Left hindlimb (tissue), 1 donor: ENCODE results near the gene SLC25A34.

ENCODE experiments used
- DNase-seq: peaks from one replicate; pipeline ENCODE4 v3.0.0-alpha.2; 2018

SLC25A34 gene

GRCh38 chr1:15733726-15734226 is 2.3 kb upstream of the SLC25A34 start:
- DNase-seq, result no peak

- no peak for DNase-seq
These were observed 1.8 kb upstream of the SLC25A34 start for GRCh38 chr1:15734296-15734695.

- DNase-seq, result no peak
These were observed 1.2 kb upstream of the SLC25A34 start for GRCh38 chr1:15734901-15735300.

- no peak for DNase-seq
These were observed 587 bp upstream of the SLC25A34 start for GRCh38 chr1:15735304-15736037.

DNA sequence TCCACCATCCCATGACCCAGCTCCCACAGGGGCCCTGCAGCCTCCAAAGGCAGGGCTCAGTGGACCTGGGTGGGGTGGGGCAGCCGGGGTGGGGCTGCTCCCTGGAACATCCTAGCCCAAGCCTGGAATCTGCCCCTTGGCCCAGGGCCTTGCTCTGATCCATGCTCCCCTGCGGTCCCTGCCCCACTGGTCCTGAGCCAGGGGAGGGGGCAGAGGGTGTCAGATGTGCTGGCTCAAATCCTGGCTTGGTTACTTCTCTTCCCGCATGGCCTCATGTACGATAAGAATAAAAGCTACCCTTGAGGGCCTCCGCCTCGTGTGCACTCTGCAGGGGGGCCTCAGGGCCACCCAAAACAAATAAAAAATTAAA is 819 bp downstream of the SLC25A34 start:
- no peak for DNase-seq

DNA sequence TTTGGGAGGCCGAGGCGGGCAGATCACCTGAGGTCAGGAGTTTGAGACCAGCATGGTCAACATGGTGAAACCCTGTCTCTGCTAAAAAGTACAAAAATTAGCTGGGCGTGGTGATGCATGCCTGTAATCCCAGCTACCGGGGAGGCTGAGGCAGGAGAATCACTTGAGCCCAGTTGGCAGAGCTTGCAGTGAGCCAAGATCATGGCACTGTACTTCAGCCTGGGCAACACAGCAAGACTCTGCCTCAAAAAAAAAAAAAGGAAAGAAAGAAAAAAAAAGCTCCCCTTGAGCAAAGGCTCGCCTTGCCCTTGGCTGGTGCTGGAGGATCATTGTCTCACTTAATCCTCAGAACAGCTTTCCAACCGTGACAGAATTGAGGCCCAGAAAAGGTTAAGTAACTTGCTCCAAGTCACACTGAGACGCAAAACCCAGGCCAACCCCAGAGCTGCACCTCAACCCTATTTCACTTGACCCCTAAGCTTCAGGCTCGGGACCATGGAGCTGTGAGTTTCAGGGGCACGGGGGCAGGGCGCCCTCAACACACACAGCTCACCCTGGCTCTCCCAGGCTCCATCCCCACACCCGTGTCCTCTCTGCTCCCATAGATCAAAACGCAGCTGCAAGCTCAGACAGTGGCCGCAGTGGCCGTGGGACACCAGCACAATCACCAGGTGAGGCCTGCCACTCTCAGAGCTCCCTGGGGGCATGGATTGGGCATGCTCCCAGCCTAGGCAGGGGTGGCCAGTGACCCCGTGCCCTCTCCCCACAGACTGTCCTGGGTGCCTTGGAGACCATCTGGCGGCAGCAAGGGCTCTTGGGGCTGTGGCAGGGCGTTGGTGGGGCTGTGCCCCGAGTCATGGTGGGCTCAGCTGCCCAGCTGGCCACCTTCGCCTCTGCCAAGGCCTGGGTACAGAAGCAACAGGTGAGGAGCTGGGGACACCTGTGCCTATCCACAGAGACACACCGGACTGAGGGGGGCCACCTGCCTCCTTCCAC is 1.6 kb downstream of the SLC25A34 start:
- DNase-seq, result no peak

- DNase-seq, result no peak
These were observed 2.5 kb downstream of the SLC25A34 start for GRCh38 chr1:15738416-15739113.

GRCh38 chr1:15739259-15739658 is 3.2 kb downstream of the SLC25A34 start:
- no peak for DNase-seq

DNA sequence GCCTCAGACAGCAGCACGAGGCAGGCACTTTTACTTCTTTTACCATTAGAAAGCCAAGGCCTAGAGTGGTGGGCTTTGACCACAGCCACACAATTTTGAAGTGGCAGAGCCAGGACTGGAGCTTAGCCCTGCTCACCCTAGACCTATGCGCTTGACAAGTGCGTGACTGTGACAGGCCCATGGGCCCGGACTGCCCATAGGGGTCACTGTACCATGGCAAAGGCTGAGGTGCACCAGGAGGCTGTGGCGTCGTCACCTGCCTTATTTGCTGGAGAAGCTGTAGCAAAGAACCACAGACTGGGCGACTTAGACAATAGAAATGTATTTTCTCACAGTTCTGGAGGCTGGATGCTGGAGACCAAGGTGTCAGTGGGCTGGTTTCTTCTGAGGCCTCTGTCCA is 3.7 kb downstream of the SLC25A34 start:
- no peak for DNase-seq

GRCh38 chr1:15740924-15741850 is 5.1 kb downstream of the SLC25A34 start:
- DNase-seq, result peak; percentile 62

DNA sequence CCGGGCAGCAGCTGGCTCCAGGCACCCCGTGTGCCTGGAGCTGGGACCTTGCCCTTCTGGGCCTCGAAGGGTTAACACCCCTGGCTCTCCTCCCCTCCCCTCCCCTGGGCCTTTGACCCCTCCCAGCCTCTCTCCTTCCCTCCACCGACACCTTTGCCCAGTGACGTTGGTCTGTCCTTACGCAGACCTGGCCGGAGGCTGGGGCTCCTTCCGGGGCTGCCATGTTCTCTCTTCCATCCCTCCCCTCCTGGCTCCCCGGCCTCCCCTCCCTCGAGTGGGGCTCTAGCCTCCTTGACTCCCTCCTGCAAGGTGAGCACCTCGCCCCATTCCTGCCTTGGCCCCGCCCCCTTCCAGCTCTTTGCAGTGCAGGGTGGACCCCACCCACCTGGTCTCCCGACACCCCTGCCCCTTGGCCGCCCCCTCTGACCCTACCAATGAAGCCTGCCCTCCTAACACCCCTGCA is 6.3 kb downstream of the SLC25A34 start, which contains the start of gene TMEM82:
TSS of gene TMEM82 (plus strand) at position 161 of the 463 bp plus-strand sequence. CDS start at position 222, 61 bp downstream.
- DNase-seq, result no peak

- no peak for DNase-seq
These were observed 8.1 kb downstream of the SLC25A34 start for GRCh38 chr1:15744122-15744679.

DNA sequence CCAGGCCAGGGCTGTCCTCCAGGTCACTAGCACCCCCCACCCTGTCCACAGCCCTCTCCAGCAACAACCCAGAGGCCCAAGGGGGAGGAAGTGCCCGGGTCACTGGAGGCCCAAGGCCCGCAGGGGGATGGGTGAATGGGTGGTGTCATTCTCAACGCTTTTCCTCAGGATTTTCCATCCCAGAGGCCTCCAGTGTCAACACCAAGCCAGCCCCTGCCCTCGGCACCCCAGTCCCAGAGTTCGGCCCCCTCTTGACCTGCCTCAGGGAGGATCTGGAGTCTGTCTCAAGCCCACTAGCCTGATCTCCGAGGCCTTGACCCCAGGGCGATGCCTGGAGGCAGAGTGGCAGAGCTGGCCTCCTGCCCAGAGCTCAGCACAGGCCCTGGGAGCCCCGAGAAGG is 11.3 kb downstream of the SLC25A34 start:
- DNase-seq, result no peak

DNA sequence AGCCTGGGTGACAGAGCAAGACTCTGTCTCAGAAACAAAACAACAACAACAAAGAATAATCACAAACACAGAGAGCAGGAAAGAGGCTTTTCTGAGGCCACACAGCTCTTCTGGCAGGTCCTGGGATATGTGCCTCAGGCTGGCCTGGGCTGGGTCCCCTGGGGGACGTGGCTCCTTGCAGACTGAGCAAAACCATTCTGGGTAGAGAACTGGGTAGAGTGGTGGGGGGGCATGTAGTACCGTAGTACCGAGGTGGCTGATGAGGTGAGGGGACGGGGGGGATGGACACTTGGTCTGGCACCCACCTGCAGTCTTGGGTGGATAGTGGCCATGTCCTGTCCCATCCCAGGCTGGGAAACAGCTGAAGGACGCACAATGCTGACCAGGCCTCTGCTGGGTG is 12.2 kb downstream of the SLC25A34 start:
- DNase-seq, result no peak

DNA sequence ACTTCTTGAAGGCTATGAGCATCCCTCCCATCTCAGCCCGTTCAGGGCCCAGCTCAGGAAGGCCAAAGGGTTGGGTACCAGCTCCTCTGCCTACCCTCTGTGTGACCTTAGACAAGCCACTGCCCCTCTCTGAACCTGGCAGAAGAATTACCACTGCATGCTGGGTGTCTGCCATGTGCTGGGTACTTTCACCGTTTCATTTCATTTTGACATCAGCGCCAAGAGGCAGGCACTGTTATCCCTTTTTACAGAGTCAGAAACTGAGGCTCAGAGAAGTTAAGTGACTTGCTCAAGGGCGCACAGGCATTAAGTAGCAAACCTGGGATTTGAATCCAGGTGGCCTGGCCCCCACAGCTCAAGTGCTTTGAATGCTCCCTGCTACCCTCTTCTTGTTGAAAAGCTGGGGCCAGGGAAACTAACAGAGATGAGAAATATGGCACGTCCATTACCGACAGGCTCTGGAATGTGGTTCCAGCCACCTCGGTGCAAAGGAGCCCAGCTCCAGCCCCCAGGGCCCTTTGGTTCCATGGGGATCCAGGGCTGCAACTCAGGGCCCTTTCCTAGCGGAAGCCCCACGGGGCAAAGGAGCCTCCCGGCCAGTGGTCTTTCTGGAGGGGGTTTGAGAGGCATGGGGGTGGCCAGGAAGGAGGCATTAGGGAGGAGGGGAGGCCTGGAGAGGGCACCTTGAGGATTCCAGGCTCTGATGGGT is 12.8 kb downstream of the SLC25A34 start:
- DNase-seq, result peak; percentile 15

- DNase-seq, result no peak
These were observed 13.6 kb downstream of the SLC25A34 start for GRCh38 chr1:15749399-15750291.

DNA sequence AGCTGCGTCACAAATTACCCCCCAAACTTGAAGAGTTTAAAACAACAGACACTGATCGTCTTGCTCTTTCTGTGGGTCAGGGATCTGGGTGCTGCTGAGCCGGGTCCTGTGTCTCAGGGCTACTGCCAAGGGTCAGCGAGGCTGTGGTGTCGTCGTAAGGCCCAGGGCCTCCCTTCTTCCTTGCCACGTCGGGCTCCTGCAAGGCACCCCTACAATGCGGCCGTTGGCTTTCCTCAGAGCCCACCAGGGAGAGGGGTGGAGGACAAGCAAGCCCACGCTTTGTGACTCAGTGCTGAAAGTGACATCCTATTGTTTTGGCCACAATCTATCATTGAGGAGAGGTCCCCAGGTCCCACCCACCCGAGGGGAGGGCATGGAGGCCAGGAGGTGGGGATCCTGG is 14.9 kb downstream of the SLC25A34 start:
- no peak for DNase-seq

DNA sequence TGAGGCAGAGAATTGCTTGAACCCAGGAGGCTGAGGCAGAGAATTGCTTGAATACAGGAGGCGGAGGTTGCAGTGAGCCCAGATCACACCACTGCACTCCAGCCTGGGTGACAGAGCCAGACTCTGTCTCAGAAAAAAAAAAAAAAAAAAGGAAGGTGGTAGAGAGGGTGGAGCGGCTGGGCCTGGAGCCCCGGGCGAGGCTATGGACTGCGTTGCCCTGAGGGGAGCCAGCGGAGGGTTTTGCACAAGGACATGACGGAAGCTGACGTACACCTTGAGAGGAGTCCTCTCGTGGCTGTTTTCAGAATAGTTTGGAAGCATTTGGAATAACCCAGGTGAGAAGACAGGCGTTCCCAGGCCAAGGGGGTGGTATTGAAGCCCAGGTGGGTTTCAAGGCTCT is 15.7 kb downstream of the SLC25A34 start:
- DNase-seq, result no peak

DNA sequence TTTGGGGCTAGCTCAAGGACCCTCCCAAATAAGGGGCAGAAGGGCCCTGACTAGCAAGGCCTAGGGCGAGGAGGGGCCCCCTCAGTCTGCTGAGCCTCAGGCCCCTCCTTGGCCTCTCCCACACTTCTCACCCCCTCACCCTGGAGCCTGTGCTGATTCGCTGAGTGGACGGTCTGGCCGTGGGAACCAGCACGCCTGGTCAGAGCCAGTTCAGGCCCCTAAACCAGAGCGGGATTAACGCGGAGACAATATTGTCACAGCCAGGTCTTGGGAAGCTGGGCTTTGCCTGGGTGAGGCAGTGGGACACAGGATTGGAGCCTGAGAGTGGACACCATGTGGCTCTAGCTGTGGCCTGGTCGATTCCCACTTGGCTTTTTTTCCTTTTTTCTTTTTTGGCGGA is 17.7 kb downstream of the SLC25A34 start:
- DNase-seq, result no peak
